Adrenal gland (tissue), 5 donors: ENCODE measurements around the gene PDK1.
"Not testable (repeated sequence)": the region's sequence is repeated elsewhere in the genome, so short reads cannot be mapped to it uniquely, and the experiment has no call there.

Source experiments
- POLR2A ChIP-seq, 2 donors: fragments of 450-650 bp; IDR thresholded peaks; one replicate each; pipeline ENCODE4 v1.6.1; 2017; ENCODE audit warnings: antibody characterized with exemption in 2 of 2, mild to moderate bottlenecking in 2 of 2, moderate library complexity in 1 of 2
- TF ChIP-seq, protein P1 (sequence below), 6 experiments: fragments of 450-650 bp in 4 of 6; fragments of 200-600 bp in 2 of 6; sonication (generic) in 1 of 6; IDR thresholded peaks; 1 replicate in 5 of 6; 2 replicates in 1 of 6; pipeline versions ENCODE4 v1.5.1 to v1.8.0; 2016 to 2021; ENCODE audit warnings: antibody characterized with exemption in 6 of 6, mild to moderate bottlenecking in 2 of 6, moderate library complexity in 1 of 6
- donor health status: DM: no; HTN: no; CAD: no.

DNA sequence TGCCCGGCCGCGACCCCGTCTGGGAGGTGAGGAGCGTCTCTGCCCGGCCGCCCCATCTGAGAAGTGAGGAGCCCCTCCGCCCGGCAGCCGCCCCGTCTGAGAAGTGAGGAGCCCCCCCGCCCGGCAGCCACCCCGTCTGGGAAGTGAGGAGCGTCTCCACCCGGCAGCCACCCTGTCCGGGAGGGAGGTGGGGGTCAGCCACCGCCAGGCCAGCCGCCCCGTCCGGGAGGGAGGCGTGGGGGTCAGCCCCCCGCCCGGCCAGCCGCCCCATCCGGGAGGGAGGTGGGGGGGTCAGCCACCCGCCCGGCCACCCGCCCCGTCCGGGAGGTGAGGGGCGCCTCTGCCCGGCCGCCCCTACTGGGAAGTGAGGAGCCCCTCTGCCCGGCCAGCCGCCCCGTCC, 18.0 kb upstream of the PDK1 start:
- TF ChIP-seq POLR2A (IDR thresholded peaks at IDR 0.05): not testable (repeated sequence)
- TF ChIP-seq, protein P1, sequence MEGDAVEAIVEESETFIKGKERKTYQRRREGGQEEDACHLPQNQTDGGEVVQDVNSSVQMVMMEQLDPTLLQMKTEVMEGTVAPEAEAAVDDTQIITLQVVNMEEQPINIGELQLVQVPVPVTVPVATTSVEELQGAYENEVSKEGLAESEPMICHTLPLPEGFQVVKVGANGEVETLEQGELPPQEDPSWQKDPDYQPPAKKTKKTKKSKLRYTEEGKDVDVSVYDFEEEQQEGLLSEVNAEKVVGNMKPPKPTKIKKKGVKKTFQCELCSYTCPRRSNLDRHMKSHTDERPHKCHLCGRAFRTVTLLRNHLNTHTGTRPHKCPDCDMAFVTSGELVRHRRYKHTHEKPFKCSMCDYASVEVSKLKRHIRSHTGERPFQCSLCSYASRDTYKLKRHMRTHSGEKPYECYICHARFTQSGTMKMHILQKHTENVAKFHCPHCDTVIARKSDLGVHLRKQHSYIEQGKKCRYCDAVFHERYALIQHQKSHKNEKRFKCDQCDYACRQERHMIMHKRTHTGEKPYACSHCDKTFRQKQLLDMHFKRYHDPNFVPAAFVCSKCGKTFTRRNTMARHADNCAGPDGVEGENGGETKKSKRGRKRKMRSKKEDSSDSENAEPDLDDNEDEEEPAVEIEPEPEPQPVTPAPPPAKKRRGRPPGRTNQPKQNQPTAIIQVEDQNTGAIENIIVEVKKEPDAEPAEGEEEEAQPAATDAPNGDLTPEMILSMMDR (IDR thresholded peaks at IDR 0.05): not testable (repeated sequence)
